HCT116 (cell line): ENCODE data around the gene MAP4.

Source experiments
- ATF3 ChIP-seq: IDR thresholded peaks from 2 replicates; pipeline ENCODE4 v1.6.1; 2012
- EZH2 ChIP-seq: fragments of 200-600 bp; sonication (generic); IDR thresholded peaks from 2 replicates; pipeline ENCODE4 v1.6.1; 2017; ENCODE audit warnings: antibody characterized with exemption, mixed run types
- EZH2phosphoT487 ChIP-seq: fragments of 200-600 bp; IDR thresholded peaks from 2 replicates; pipeline ENCODE4 v1.6.1; 2018; ENCODE audit warnings: antibody characterized with exemption, borderline replicate concordance
- POLR2AphosphoS5 ChIP-seq: IDR thresholded peaks from 2 replicates; pipeline ENCODE4 v1.6.1; 2011; ENCODE audit warnings: mild to moderate bottlenecking, low read depth, low read length, moderate library complexity
- TF ChIP-seq, protein P1 (sequence below), 3 experiments: fragments of 200-600 bp in 1 of 3; sonication (generic) in 1 of 3; IDR thresholded peaks in 2 of 3; conservative IDR thresholded peaks in 1 of 3; 2 replicates each; pipeline ENCODE4 v1.5.1; 2012 to 2017; ENCODE audit warnings: low read depth in 2 of 3, low read length in 2 of 3, antibody characterized with exemption in 1 of 3, borderline replicate concordance in 1 of 3, control low read depth in 1 of 3, mild to moderate bottlenecking in 1 of 3, mixed read lengths in 1 of 3, mixed run types in 1 of 3, moderate library complexity in 1 of 3; ENCODE audit not compliant: insufficient read depth in 1 of 3

DNA sequence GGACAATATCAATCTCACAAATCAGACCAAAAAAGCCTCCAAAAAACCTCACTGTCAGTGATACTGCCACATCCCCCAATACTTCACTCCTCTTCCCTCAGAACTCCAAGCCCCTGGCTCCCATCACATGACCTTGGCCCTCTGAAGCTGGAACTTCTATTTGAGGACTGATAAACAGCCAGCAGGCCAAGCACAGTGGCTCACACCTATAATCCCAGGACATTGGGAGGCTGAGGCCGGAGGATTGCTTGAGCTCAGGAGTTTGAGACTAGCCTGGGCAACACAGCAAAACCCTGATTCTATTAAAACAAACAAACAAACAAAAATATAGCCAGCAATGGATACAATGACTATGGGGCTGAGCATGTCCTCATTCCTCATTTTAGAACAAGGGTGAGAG is 55.2 kb downstream of the MAP4 start:
- TF ChIP-seq, protein P1, sequence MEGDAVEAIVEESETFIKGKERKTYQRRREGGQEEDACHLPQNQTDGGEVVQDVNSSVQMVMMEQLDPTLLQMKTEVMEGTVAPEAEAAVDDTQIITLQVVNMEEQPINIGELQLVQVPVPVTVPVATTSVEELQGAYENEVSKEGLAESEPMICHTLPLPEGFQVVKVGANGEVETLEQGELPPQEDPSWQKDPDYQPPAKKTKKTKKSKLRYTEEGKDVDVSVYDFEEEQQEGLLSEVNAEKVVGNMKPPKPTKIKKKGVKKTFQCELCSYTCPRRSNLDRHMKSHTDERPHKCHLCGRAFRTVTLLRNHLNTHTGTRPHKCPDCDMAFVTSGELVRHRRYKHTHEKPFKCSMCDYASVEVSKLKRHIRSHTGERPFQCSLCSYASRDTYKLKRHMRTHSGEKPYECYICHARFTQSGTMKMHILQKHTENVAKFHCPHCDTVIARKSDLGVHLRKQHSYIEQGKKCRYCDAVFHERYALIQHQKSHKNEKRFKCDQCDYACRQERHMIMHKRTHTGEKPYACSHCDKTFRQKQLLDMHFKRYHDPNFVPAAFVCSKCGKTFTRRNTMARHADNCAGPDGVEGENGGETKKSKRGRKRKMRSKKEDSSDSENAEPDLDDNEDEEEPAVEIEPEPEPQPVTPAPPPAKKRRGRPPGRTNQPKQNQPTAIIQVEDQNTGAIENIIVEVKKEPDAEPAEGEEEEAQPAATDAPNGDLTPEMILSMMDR (IDR thresholded peaks at IDR 0.05 in 2 of 3, conservative IDR thresholded peaks at IDR 0.05 in 1 of 3; ENCODE audit: borderline replicate concordance in 1 of 3, insufficient read depth in 1 of 3, low read depth in 2 of 3, low read length in 2 of 3) = no peak
- TF ChIP-seq EZH2 (no peak), ATF3 (no peak), POLR2AphosphoS5 (no peak), EZH2phosphoT487 (no peak)
